ENCODE data around the gene HS6ST3.

The HS6ST3 gene

GRCh38 chr13:96450326-96451020, 360.6 kb downstream of the HS6ST3 start:
- Histone ChIP-seq H3K4me1 (peaks cover 0 to 8% (median 0%) of the 10 kb centered on the region in 4 donors), H3K27ac (no peak overlapping the region), H3K9me3 (no peaks in the 10 kb centered on the region), H3K4me3 (no peak overlapping the region), H3K36me3 (no peaks in the 10 kb centered on the region), H3K27me3 (no peaks in the 10 kb centered on the region)
- TF ChIP-seq CTCF (IDR thresholded peaks at IDR 0.05) = no peak
- DNase-seq = no peak
- intact Hi-C loops (cut with DNase I; ENCODE audit: low total_unique reads) = no loop called here

GRCh38 chr13:96454466-96454865, 364.6 kb downstream of the HS6ST3 start:
- DNase-seq = no peak
- intact Hi-C loops (cut with DNase I; ENCODE audit: low total_unique reads) = no loop called here
- no peak for TF ChIP-seq CTCF (IDR thresholded peaks at IDR 0.05)

GRCh38 chr13:96460609-96461008, 370.7 kb downstream of the HS6ST3 start:
- intact Hi-C loops (cut with DNase I; ENCODE audit: low total_unique reads) = no loop called here
- no peaks in the 10 kb centered on the region for H3K36me3 ChIP-seq
- no peaks in the 10 kb centered on the region for H3K9me3 ChIP-seq
- no peak overlapping the region for H3K4me3 ChIP-seq
- H3K27ac ChIP-seq = no peak overlapping the region
- H3K4me1 ChIP-seq = no peaks in the 10 kb centered on the region
- DNase-seq = no peak
- H3K27me3 ChIP-seq = no peaks in the 10 kb centered on the region
- no peak for TF ChIP-seq CTCF (IDR thresholded peaks at IDR 0.05)

More at GRCh38 chr13:96454466-96454865, 364.6 kb downstream of the HS6ST3 start:
- Histone ChIP-seq H3K27me3 (no peaks in the 10 kb centered on the region), H3K9me3 (no peaks in the 10 kb centered on the region), H3K27ac (no peak overlapping the region), H3K4me1 (peaks cover 0 to 8% (median 0%) of the 10 kb centered on the region in 4 donors), H3K36me3 (no peaks in the 10 kb centered on the region), H3K4me3 (no peak overlapping the region)

- no peaks in the 10 kb centered on the region for H3K27me3 ChIP-seq
- H3K27ac ChIP-seq = no peak overlapping the region
- H3K36me3 ChIP-seq = no peaks in the 10 kb centered on the region
- H3K4me1 ChIP-seq = no peaks in the 10 kb centered on the region
- no peaks in the 10 kb centered on the region for H3K9me3 ChIP-seq
- TF ChIP-seq CTCF (IDR thresholded peaks at IDR 0.05) = no peak
- no peak overlapping the region for H3K4me3 ChIP-seq
- no peak for DNase-seq
- intact Hi-C loops (cut with DNase I; ENCODE audit: low total_unique reads) = no loop called here
These were observed 383.7 kb downstream of the HS6ST3 start for GRCh38 chr13:96473526-96474180.

- Histone ChIP-seq H3K4me3 (no peak overlapping the region), H3K36me3 (no peaks in the 10 kb centered on the region), H3K27ac (no peak overlapping the region), H3K9me3 (no peaks in the 10 kb centered on the region), H3K27me3 (no peaks in the 10 kb centered on the region), H3K4me1 (no peaks in the 10 kb centered on the region)
- no peak for TF ChIP-seq CTCF (IDR thresholded peaks at IDR 0.05)
- no peak for DNase-seq
- intact Hi-C loops (cut with DNase I; ENCODE audit: low total_unique reads) = no loop called here
These were observed 384.3 kb downstream of the HS6ST3 start for GRCh38 chr13:96474181-96474557.

All from tibial artery (tissue), 4 donors.